Measurements from ENCODE around the gene ADGRL3.
"Not testable (repeated sequence)": the region's sequence is repeated elsewhere in the genome, so short reads cannot be mapped to it uniquely, and the experiment has no call there.

ADGRL3 gene

DNA sequence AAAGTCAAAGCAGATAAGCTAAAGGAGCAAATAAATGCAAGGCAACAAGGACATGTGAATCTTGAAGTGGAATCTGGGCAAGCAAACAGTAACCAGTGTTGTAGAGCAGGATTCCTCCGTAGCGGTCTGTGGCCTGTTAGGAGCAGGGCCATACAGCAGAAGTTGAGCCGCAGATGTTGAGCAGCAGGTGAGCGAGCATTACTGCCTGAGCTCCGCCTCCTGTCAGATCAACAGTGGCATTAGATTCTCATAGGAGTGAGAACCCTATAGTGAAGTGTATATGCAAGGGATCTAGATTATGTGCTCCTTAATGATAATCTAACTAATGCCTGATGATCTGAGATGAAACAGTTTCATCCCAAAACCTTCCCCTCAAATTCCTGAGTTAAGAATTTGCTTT lies 550.7 kb downstream of the ADGRL3 start:
- no peak overlapping the region for H3K27ac ChIP-seq
- TF ChIP-seq CTCF (conservative IDR thresholded peaks at IDR 0.05) (no peak), ZFX (IDR thresholded peaks at IDR 0.05) (no peak)

GRCh38 chr4:61752617-61753016 lies 552.5 kb downstream of the ADGRL3 start:
- TF ChIP-seq CTCF (conservative IDR thresholded peaks at IDR 0.05) (no peak), ZFX (IDR thresholded peaks at IDR 0.05) (no peak)
- H3K27ac ChIP-seq = no peak overlapping the region

DNA sequence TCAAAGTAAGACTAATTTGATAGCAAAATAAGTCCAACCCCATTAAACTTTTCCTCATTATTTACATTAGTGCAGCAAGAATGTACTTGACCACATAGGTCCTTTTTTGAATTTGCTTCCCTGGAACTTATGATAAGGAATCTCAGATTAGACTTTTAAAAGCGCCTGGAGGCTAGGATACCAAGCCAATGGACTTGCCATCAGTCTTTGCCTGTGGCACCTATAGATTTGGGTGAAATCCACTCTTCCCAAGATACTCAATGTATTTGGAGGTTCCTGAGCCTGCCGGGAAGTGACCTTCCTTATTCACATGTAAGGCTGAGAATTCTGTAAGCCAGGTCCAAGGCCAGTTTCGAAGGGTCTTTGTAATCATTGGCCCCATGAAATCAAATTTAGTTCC lies 553.6 kb downstream of the ADGRL3 start:
- TF ChIP-seq CTCF (conservative IDR thresholded peaks at IDR 0.05) (no peak), ZFX (IDR thresholded peaks at IDR 0.05) (no peak)

GRCh38 chr4:61756937-61757336 lies 556.8 kb downstream of the ADGRL3 start:
- not testable (repeated sequence) for H3K27ac ChIP-seq

More for the DNA sequence above, 553.6 kb downstream of the ADGRL3 start:
- no peak overlapping the region for H3K27ac ChIP-seq

DNA sequence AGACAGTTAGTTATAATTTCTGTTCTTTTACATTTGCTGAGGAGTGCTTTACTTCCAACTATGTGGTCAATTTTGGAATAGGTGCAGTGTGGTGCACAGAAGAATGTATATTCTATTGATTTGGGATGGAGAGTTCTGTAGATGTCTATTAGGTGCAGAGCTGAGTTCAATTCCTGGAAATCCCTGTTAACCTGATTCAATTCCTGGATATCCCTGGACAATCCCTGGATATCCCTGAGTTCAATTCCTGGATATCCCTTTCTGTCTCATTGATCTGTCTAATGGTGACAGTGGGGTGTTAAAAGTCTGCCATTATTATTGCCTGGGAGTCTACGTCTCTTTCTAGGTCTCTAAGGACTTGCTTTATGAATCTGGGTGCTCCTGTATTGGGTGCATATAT lies 557.9 kb downstream of the ADGRL3 start:
- H3K27ac ChIP-seq = not testable (repeated sequence)

GRCh38 chr4:61758596-61758995 lies 558.5 kb downstream of the ADGRL3 start:
- H3K27ac ChIP-seq = not testable (repeated sequence)

GRCh38 chr4:61759245-61759644 lies 559.1 kb downstream of the ADGRL3 start:
- H3K27ac ChIP-seq = not testable (repeated sequence)

DNA sequence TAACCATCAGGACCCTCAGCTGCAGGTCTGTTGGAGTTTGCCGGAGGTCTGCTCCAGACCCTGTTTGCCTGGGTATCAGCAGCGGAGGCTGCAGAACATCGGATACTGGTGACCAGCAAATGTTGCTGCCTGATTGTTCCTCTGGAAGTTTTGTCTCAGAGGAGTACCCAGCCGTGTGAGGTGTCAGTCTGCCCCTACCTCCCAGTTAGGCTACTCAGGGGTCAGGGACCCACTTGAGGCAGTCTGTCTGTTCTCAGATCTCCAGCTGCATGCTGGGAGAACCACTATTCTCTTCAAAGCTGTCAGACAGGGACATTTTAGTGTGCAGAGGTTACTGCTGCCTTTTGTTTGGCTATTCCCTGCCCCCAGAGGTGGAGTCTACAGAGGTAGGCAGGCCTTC lies 559.8 kb downstream of the ADGRL3 start:
- H3K27ac ChIP-seq = not testable (repeated sequence)

DNA sequence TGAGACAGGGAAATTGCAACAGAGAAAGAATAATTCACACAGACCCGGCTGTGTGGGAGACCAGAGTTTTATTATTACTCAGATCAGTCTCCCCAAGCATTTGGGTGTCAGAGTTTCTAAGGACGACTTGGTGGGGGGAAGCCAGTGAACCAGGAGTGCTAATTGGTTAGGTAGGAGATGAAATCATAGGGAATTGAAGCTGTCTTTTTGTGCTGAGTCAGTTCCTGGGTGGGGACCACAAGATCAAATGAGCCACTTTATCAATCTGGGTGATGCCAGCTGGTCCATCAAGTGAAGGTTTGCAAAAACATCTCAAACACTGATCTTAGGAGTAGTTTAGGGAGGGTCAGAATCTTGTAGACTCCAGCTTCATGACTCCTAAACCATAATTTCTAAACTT lies 560.7 kb downstream of the ADGRL3 start:
- TF ChIP-seq CTCF (conservative IDR thresholded peaks at IDR 0.05) (no peak), ZFX (IDR thresholded peaks at IDR 0.05) (no peak)
- no peak overlapping the region for H3K27ac ChIP-seq

DNA sequence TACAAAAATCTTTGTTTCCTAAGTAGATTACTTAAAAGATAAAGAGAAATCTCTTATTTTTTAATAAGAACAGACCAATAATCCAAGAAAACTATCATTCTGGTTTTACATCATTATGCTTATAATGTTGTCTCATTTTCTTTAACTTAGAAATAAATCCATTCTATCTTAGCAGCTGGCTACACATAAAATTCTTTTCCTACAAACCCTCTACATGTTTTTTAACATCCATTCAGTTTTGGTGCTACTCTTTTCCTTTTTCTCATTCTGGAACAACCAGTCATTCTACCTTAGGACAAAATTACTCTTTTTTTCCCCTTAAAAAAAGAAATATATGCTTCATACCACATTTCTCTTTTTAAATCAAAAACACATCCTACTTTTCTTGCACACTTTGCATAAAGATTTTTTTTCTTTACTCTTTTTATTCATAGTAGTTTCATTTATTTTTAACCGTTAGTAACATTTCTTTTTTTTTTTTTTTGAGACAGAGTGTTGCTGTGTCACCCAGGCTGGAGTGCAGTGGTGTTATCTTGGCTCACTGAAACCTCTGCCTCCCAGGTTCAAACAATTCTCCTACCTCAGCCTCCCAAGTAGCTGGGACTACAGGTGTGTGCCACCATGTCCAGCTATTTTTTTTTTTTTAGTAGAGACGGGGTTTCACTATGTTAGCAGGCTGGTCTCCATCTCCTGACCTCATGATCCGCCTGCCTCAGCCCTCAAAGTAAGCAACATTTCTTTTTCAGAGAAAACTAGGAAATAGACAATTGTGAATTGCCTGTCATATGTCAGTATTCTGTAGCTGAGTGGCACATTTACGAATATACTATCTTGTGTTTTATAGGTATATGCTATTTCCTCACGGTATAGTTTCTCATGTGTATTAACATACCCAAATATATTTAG lies 562.8 kb downstream of the ADGRL3 start:
- H3K27ac ChIP-seq = no peak overlapping the region
- TF ChIP-seq CTCF (conservative IDR thresholded peaks at IDR 0.05) (no peak), ZFX (IDR thresholded peaks at IDR 0.05) (no peak)
